ENCODE data around the gene LHX3.

Gene LHX3

GRCh38 chr9:136249877-136250559, 45.1 kb upstream of the LHX3 start:
- TF ChIP-seq, protein P1, sequence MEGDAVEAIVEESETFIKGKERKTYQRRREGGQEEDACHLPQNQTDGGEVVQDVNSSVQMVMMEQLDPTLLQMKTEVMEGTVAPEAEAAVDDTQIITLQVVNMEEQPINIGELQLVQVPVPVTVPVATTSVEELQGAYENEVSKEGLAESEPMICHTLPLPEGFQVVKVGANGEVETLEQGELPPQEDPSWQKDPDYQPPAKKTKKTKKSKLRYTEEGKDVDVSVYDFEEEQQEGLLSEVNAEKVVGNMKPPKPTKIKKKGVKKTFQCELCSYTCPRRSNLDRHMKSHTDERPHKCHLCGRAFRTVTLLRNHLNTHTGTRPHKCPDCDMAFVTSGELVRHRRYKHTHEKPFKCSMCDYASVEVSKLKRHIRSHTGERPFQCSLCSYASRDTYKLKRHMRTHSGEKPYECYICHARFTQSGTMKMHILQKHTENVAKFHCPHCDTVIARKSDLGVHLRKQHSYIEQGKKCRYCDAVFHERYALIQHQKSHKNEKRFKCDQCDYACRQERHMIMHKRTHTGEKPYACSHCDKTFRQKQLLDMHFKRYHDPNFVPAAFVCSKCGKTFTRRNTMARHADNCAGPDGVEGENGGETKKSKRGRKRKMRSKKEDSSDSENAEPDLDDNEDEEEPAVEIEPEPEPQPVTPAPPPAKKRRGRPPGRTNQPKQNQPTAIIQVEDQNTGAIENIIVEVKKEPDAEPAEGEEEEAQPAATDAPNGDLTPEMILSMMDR (IDR thresholded peaks at IDR 0.05; ENCODE audit: low read depth, low read length), result no peak
- H3K4me3 ChIP-seq (ENCODE audit: low read depth, low read length), result no peak overlapping the region
- in situ Hi-C loops (cut with HindIII; ENCODE audit: low sequenced_read_pairs), result no loop called here
- no peak for DNase-seq (ENCODE audit: low read depth, low spot score)

DNA sequence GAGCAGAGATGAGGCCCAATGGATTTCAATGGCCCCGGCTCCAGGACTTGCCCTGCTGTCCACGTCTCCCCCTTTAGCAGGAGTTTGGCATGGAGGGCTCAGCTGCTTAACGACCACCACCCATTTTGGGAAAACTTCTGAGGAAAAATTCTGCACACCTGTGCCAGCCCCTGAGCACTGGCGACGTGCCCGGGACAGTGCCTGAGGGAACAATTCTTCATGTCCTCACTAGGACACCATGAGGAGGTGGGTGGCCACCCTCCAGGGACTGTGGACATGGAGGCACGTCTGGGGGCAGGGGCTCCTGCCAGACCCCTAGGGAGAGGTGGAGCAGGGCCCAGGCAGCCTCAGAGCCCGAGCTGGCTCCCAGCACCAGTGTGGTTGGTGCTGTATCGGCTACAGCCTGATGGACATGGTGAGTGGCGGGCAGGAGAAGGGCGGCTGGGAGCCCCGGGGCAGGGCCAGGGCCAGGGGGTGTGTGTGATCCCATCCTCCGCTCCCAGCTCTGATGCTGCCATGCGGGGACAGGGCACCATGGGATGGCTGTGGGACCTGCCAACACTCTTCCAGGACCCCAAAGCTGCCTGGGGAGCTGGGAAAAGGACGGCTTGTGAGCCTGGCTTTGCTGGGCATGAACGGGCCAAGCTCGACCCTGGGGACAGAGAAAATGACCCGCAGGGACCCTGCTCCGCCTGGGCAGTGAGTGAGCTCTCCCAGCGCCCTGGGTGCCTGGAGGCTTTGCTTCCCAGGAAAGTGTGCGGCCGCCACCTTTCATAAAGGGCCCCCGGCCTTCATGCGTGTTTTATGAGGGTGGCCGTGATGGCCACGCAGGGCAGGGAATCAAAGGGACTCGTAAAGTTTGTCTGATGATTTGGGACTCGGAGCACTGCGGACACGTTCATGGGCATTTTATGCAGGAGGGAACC, 44.3 kb upstream of the LHX3 start:
- no peak for DNase-seq (ENCODE audit: low read depth, low spot score)

GRCh38 chr9:136247947-136248637, 43.2 kb upstream of the LHX3 start:
- no peak overlapping the region for H3K4me3 ChIP-seq (ENCODE audit: low read depth, low read length)
- in situ Hi-C loops (cut with HindIII; ENCODE audit: low sequenced_read_pairs), result no loop called here
- DNase-seq (ENCODE audit: low read depth, low spot score), result no peak
- TF ChIP-seq, protein P1 (IDR thresholded peaks at IDR 0.05; ENCODE audit: low read depth, low read length), result no peak

More for the DNA sequence above, 44.3 kb upstream of the LHX3 start:
- in situ Hi-C loops (cut with HindIII; ENCODE audit: low sequenced_read_pairs), result no loop called here
- H3K4me3 ChIP-seq (ENCODE audit: low read depth, low read length), result no peak overlapping the region
- TF ChIP-seq, protein P1 (IDR thresholded peaks at IDR 0.05; ENCODE audit: low read depth, low read length), result no peak

DNA sequence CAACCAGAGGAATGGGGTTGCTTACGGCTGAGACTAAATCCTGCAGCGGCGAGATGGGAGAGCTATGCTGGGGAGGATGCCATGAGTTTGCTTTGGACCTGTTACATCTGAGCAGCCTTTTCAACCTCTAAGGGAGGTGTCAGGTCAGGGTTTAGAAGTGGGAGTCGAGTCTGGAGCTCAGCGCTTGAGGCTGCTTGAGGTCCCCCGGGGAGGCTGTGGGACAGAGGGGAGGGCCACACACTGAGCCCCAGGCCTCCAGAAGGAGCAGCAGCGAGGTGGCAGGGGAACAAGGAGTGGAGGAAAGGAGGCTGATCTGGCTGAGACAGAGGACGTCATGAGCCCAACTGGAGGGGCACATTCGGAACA, 42.6 kb upstream of the LHX3 start:
- no peak overlapping the region for H3K4me3 ChIP-seq (ENCODE audit: low read depth, low read length)
- in situ Hi-C loops (cut with HindIII; ENCODE audit: low sequenced_read_pairs), result no loop called here
- no peak for DNase-seq (ENCODE audit: low read depth, low spot score)
- TF ChIP-seq, protein P1 (IDR thresholded peaks at IDR 0.05; ENCODE audit: low read depth, low read length), result no peak

DNA sequence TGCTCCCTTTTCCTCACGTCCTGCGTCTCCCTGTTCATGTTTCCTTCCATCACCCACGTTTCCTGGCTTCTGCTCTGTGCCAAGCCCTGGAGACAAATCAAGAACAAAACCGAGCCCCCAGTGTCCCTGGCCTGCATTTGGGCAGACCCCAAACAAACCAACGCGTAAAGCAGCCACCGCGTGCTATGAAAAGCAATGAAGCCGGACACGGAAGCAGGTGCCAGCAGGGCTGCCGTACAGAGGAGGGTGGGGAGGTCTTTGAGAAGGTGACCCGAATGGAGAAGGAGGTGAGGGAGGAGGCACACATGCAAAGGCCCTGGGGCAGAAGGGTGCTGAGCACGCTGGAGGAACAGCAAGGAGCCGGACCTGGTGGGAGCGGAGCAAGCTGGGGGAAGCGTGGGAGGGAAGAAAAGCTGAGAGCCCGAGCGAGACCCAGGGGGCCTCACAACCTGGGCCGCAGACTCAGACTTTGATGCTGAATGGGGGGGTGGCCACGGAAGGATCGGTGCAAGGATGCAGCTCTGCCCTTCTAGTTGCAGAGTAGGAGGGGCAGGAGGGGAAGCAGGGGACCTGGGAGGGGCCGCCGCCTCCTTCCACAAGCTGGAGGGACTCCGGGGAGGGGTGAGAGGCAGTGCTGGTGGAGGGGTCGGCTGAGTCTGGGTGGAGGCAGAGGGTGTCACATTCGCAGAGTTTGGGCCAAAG, 42.1 kb upstream of the LHX3 start:
- H3K4me3 ChIP-seq (ENCODE audit: low read depth, low read length), result no peak overlapping the region
- TF ChIP-seq, protein P1 (IDR thresholded peaks at IDR 0.05; ENCODE audit: low read depth, low read length), result no peak
- DNase-seq (ENCODE audit: low read depth, low spot score), result no peak
- in situ Hi-C loops (cut with HindIII; ENCODE audit: low sequenced_read_pairs), result no loop called here
